Lower lobe of right lung (tissue), 2 donors: ENCODE data around the gene ZNF609. TPM values are rescaled to one million over a fixed set of nuclear protein-coding genes. Genes with fewer than 3 reads are reported as not detected.
"Not testable (repeated sequence)": the region's sequence is repeated elsewhere in the genome, so short reads cannot be mapped to it uniquely, and the experiment has no call there.

ENCODE experiments used
- ATAC-seq, 2 donors: fragments of 200-7000 bp; cut with Tn5 transposase; one replicate each; pipeline ENCODE4 v1.9.1; 2020 to 2022; ENCODE audit warnings: mild to moderate bottlenecking in 2 of 2, moderate library complexity in 2 of 2
- DNase-seq: peaks from one replicate; pipeline ENCODE4 v3.0.0-alpha.2; 2020
- H3K27ac ChIP-seq: fragments of 200-600 bp; one replicate; pipeline ENCODE4 v1.8.0; 2022
- H3K27me3 ChIP-seq: fragments of 200-600 bp; one replicate; pipeline ENCODE4 v1.8.0; 2022; ENCODE audit warnings: low read depth
- H3K36me3 ChIP-seq: fragments of 200-600 bp; one replicate; pipeline ENCODE4 v1.8.0; 2022; ENCODE audit warnings: mild to moderate bottlenecking
- H3K4me1 ChIP-seq: fragments of 200-600 bp; one replicate; pipeline ENCODE4 v1.8.0; 2022
- H3K4me3 ChIP-seq: fragments of 200-600 bp; one replicate; pipeline ENCODE4 v1.8.0; 2022; ENCODE audit warnings: mild to moderate bottlenecking
- H3K9me3 ChIP-seq: fragments of 200-600 bp; one replicate; pipeline ENCODE4 v1.8.0; 2022
- intact Hi-C: fragments of 100-400 bp; cut with DNase I; formaldehyde crosslinking; loops from one replicate; pipeline ENCODE4 v1.11.0; 2022
- total RNA-seq: library from RNA; stranded (reverse); fragmentation: NEBNext Ultra II Directional; extraction: Animal tissue kit (Norgen Biotek cat#: 25700); gene quantifications from one replicate; pipeline ENCODE4 v1.2.1, GENCODE V29; 2021
- TF ChIP-seq, protein P1 (sequence below): fragments of 200-600 bp; IDR thresholded peaks from one replicate; pipeline ENCODE4 v1.8.0; 2022; ENCODE audit warnings: antibody characterized with exemption, mild to moderate bottlenecking
- donor health status: DM: no; HTN: yes; CAD: no; lungs with severe emphysema.

ZNF609 gene
- total RNA-seq, 1 donor from 2014 or later, result 45.3 TPM

DNA sequence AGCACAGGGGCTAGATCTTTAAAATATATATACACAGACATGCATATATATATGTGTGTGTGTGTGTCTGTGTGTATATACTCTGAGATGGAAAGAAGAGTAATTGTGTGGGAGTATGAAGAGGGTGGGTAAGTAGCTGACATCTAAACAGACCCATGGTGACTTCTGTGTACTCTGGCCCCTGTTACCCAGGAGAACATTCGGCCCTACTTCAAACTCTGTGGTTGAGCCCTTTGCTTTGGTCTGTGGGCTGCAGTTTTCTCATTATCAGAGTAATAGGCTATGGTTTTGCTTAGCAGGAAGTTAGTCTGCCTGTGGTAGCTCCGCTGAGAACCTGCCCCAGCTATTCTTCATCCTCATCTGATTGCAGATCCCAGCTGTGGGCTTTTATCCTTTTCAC is 173.6 kb downstream of the ZNF609 start:
- H3K4me3 ChIP-seq, result no peak overlapping the region
- H3K27me3 ChIP-seq, result no peaks in the 10 kb centered on the region
- DNase-seq, result no peak
- TF ChIP-seq, protein P1, sequence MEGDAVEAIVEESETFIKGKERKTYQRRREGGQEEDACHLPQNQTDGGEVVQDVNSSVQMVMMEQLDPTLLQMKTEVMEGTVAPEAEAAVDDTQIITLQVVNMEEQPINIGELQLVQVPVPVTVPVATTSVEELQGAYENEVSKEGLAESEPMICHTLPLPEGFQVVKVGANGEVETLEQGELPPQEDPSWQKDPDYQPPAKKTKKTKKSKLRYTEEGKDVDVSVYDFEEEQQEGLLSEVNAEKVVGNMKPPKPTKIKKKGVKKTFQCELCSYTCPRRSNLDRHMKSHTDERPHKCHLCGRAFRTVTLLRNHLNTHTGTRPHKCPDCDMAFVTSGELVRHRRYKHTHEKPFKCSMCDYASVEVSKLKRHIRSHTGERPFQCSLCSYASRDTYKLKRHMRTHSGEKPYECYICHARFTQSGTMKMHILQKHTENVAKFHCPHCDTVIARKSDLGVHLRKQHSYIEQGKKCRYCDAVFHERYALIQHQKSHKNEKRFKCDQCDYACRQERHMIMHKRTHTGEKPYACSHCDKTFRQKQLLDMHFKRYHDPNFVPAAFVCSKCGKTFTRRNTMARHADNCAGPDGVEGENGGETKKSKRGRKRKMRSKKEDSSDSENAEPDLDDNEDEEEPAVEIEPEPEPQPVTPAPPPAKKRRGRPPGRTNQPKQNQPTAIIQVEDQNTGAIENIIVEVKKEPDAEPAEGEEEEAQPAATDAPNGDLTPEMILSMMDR, result no peak
- peak overlapping the region; percentile 63 for H3K27ac ChIP-seq
- peaks cover 51% of the 10 kb centered on the region for H3K4me1 ChIP-seq
- H3K36me3 ChIP-seq, result no peaks in the 10 kb centered on the region
- peak; percentile 30 to 56 for ATAC-seq
- H3K9me3 ChIP-seq, result no peaks in the 10 kb centered on the region
- intact Hi-C loops, result no loop called here

DNA sequence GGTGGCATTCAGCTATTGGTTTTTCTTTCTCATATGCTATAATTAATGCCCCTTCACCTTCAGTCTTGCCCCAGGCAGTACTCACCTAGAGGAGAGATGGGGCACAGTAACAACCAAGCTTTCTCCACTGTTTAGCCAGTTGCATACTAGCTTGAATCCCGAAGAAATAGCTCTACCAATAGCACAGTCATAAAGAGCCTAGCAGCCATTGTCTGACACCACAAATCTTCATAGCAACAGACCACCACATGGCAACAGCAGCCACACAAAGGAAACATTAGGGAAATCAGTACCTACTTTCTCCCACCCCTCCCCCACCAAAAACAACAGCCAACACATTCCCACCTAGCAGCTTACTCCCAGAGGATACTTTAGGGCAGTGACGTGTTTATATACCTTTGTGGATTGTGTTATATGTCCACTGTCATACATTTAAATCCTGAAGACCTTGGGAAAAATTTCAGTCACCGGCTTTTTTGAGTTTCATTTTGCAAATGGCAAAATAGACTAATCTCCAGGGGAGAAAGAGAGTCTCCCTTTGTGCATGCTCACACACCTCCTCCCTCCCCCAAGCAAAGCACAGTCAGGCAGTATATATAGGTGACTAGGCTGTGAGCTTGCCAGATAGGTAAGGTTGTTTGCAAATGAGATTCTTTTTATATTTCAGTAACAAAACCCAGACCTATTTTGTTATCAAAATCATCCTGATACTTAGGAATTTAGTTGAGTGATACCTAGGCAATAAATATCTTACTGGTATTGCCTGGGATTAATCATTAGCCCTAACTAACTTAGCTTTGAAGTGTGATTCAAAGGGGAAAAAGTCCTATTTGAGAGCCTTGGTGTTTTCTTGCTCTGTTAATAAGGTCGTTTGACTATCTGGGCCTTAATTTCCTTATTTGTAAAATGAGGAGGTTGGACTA is 174.5 kb downstream of the ZNF609 start:
- Histone ChIP-seq H3K4me1 (peaks cover 59% of the 10 kb centered on the region), H3K4me3 (no peak overlapping the region), H3K27me3 (no peaks in the 10 kb centered on the region), H3K36me3 (no peaks in the 10 kb centered on the region), H3K9me3 (no peaks in the 10 kb centered on the region), H3K27ac (peak overlapping the region; percentile 63)
- intact Hi-C loops, result no loop called here
- ATAC-seq (peak; percentile 5 to 26), DNase-seq (no peak)
- TF ChIP-seq, protein P1, result no peak

DNA sequence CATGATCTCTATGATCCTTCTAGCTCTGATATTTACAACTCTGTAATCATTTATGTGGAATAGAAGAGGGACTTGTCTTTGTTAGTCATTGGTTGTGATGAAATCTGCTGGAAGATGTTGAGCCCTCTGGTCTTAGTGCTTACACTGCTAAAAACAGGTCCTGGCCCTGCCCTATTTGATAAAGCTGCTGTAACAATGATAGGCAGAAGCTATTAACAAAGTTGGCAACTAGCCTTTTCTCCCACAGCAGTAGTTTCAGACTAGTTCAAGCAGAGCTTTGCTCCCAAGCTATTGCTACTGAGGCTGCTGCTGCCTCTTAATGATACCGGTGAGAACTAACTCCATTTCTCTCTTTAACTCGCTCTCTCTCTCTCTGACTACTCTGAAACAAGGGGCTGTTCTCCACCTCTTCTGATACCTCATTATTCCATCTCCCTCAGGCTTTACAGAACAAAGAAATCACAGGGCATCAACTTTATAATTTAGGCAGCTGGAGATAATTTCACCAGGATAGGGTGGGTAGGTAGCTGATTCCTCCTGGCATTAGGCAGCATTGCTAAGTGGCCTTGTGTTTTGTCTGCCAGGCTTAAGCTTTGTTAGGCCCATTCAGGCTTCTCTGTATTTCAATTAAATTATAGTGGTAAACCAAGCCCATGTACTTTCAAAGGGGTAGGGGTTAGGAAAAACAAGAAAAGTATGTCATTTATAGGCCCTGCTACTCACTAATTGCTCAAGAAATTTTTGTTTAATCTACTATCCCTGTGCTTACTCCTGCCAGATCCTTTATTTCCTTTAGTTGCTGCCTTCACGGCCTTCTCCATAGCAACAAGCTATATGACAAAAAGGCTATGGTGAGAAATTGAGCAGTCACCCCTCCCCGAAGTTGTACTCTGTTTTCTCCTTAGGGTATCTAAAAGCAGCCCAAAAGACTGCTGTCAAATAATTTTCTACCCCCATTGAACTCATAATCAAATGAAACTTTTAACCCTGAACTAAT is 175.4 kb downstream of the ZNF609 start:
- ATAC-seq (peak; percentile 86 to 88), DNase-seq (no peak)
- H3K4me3 ChIP-seq, result no peak overlapping the region
- H3K27ac ChIP-seq, result peak overlapping the region; percentile 63
- no peaks in the 10 kb centered on the region for H3K36me3 ChIP-seq
- intact Hi-C loops, result no loop called here
- peaks cover 63% of the 10 kb centered on the region for H3K4me1 ChIP-seq
- TF ChIP-seq, protein P1, result no peak
- no peaks in the 10 kb centered on the region for H3K27me3 ChIP-seq
- H3K9me3 ChIP-seq, result no peaks in the 10 kb centered on the region

DNA sequence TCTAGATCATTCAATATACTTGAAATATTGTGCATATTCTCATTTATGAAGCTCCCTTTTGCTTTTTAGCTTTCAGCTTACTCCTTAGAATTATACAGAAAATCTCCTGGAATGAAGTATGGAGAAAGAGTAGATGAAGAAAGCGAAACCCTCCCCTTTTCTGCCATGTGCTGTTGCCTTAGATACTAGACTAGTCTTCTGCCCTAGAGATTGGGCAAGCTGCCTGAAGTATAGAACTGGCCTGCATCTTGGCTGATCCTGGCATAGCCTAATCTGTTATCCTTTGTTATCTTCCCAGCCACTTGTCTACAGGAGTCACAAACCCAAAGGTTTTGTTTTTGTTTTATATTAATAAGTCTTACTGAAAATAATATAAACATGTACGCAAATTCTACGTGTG is 176.2 kb downstream of the ZNF609 start:
- intact Hi-C loops, result no loop called here
- Histone ChIP-seq H3K9me3 (no peaks in the 10 kb centered on the region), H3K27me3 (no peaks in the 10 kb centered on the region), H3K36me3 (no peaks in the 10 kb centered on the region), H3K4me3 (no peak overlapping the region), H3K27ac (peak overlapping the region; percentile 63), H3K4me1 (peaks cover 61% of the 10 kb centered on the region)
- ATAC-seq (no peak), DNase-seq (no peak)
- TF ChIP-seq, protein P1, result no peak

GRCh38 chr15:64637412-64637811 is 177.0 kb downstream of the ZNF609 start:
- DNase-seq, result no peak
- Histone ChIP-seq H3K27ac (no peak overlapping the region), H3K36me3 (no peaks in the 10 kb centered on the region), H3K27me3 (no peaks in the 10 kb centered on the region), H3K9me3 (no peaks in the 10 kb centered on the region), H3K4me1 (peaks cover 60% of the 10 kb centered on the region), H3K4me3 (no peak overlapping the region)
- TF ChIP-seq, protein P1, result no peak
- intact Hi-C loops, result no loop called here
- no peak for ATAC-seq

GRCh38 chr15:64639744-64640143 is 179.4 kb downstream of the ZNF609 start:
- H3K27ac ChIP-seq, result peak overlapping the region; percentile 61
- DNase-seq, result peak; percentile 59
- peaks cover 52% of the 10 kb centered on the region for H3K4me1 ChIP-seq
- H3K27me3 ChIP-seq, H3K4me3 ChIP-seq, H3K36me3 ChIP-seq, H3K9me3 ChIP-seq, intact Hi-C loops: not testable (repeated sequence)
- peak in 1 of 2 donors; percentile 60 for ATAC-seq
